ENCODE results near the gene PDS5A. TPM values are rescaled to one million over a fixed set of nuclear protein-coding genes. Genes with fewer than 3 reads are reported as not detected.

The PDS5A gene
- total and polyA plus RNA-seq, 2 of the 13 experiments (the other 11 are each of a cell fraction or from before 2014, with no cell fraction given), result 31.8 to 57.0 TPM

DNA sequence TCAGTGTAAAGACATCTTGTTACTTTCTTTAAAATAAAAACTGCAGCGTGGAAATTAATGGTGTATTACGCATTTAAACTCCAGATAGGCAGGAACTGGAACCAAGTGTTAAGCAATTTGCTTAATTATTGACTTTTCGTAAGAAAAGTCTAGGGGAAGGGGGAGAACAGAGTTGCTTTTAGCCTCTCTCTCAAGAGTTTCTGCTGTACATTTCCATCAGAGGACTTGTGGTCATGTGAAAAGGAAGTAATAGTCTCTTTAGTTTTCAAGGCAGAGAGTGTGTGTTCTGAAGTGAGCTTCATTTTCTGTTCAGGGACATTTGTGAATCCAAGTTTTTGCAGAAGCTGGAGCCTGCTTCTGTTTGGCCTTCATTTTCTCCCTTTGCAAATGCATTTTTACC lies 152.6 kb downstream of the PDS5A start (continued):
- TF ChIP-seq, protein P1, sequence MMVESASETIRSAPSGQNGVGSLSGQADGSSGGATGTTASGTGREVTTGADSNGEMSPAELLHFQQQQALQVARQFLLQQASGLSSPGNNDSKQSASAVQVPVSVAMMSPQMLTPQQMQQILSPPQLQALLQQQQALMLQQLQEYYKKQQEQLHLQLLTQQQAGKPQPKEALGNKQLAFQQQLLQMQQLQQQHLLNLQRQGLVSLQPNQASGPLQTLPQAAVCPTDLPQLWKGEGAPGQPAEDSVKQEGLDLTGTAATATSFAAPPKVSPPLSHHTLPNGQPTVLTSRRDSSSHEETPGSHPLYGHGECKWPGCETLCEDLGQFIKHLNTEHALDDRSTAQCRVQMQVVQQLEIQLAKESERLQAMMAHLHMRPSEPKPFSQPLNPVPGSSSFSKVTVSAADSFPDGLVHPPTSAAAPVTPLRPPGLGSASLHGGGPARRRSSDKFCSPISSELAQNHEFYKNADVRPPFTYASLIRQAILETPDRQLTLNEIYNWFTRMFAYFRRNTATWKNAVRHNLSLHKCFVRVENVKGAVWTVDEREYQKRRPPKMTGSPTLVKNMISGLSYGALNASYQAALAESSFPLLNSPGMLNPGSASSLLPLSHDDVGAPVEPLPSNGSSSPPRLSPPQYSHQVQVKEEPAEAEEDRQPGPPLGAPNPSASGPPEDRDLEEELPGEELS (CRISPR knock-in tag; IDR thresholded peaks at IDR 0.05), result no peak
- TF ChIP-seq ZNF777 (CRISPR knock-in tag; IDR thresholded peaks at IDR 0.05), result no peak
- TF ChIP-seq PHF20 (CRISPR knock-in tag; IDR thresholded peaks at IDR 0.05), result no peak
- TF ChIP-seq SMYD3 (CRISPR knock-in tag; IDR thresholded peaks at IDR 0.05), result no peak
- no peak for TF ChIP-seq HOXA5 (CRISPR knock-in tag; IDR thresholded peaks at IDR 0.05)
- no peak for TF ChIP-seq ZNF33B (CRISPR knock-in tag; IDR thresholded peaks at IDR 0.05)
- TF ChIP-seq, protein P2, sequence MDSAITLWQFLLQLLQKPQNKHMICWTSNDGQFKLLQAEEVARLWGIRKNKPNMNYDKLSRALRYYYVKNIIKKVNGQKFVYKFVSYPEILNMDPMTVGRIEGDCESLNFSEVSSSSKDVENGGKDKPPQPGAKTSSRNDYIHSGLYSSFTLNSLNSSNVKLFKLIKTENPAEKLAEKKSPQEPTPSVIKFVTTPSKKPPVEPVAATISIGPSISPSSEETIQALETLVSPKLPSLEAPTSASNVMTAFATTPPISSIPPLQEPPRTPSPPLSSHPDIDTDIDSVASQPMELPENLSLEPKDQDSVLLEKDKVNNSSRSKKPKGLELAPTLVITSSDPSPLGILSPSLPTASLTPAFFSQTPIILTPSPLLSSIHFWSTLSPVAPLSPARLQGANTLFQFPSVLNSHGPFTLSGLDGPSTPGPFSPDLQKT (CRISPR knock-in tag; IDR thresholded peaks at IDR 0.05; ENCODE audit: borderline replicate concordance), result no peak
- no peak for TF ChIP-seq SALL1 (CRISPR knock-in tag; IDR thresholded peaks at IDR 0.05)
- TF ChIP-seq, protein P3, sequence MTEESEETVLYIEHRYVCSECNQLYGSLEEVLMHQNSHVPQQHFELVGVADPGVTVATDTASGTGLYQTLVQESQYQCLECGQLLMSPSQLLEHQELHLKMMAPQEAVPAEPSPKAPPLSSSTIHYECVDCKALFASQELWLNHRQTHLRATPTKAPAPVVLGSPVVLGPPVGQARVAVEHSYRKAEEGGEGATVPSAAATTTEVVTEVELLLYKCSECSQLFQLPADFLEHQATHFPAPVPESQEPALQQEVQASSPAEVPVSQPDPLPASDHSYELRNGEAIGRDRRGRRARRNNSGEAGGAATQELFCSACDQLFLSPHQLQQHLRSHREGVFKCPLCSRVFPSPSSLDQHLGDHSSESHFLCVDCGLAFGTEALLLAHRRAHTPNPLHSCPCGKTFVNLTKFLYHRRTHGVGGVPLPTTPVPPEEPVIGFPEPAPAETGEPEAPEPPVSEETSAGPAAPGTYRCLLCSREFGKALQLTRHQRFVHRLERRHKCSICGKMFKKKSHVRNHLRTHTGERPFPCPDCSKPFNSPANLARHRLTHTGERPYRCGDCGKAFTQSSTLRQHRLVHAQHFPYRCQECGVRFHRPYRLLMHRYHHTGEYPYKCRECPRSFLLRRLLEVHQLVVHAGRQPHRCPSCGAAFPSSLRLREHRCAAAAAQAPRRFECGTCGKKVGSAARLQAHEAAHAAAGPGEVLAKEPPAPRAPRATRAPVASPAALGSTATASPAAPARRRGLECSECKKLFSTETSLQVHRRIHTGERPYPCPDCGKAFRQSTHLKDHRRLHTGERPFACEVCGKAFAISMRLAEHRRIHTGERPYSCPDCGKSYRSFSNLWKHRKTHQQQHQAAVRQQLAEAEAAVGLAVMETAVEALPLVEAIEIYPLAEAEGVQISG (CRISPR knock-in tag; IDR thresholded peaks at IDR 0.05), result no peak
- TF ChIP-seq, protein P4, sequence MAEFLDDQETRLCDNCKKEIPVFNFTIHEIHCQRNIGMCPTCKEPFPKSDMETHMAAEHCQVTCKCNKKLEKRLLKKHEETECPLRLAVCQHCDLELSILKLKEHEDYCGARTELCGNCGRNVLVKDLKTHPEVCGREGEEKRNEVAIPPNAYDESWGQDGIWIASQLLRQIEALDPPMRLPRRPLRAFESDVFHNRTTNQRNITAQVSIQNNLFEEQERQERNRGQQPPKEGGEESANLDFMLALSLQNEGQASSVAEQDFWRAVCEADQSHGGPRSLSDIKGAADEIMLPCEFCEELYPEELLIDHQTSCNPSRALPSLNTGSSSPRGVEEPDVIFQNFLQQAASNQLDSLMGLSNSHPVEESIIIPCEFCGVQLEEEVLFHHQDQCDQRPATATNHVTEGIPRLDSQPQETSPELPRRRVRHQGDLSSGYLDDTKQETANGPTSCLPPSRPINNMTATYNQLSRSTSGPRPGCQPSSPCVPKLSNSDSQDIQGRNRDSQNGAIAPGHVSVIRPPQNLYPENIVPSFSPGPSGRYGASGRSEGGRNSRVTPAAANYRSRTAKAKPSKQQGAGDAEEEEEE (CRISPR knock-in tag; IDR thresholded peaks at IDR 0.05; ENCODE audit: borderline replicate concordance), result no peak
- no peak for TF ChIP-seq ZNF337 (CRISPR knock-in tag; IDR thresholded peaks at IDR 0.05; ENCODE audit: borderline replicate concordance, low read depth)

All from HepG2 (cell line).